ENCODE measurements around the gene CCIN.
A peak's percentile ranks its signal among the peaks of the same experiment; 100 is the strongest.
"Not testable (repeated sequence)": the region's sequence is repeated elsewhere in the genome, so short reads cannot be mapped to it uniquely, and the experiment has no call there.

Gene CCIN

DNA sequence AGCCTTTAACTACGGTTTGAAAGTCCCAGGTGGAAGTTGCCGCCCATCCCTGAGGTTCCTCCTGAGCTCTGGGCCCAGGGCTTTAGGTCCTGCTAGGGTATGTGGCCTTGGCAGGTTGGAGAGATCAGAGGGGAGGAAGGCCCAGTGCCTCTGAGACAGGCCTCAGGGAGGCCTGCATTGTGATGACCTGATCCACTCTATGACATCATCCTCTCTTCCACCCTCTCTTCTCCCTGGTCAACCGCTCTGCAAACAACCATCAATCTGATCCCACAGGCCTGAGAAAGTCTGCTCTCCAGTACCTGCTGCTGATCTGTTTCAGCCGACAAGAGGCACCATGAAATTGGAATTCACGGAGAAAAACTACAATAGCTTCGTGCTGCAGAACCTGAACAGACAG lies at the start of gene CCIN:
CCIN (plus strand) TSS at position 223 of the 400 bp plus-strand sequence; CDS start at position 338, 115 bp downstream.
- DNase-seq = no peak

- DNase-seq = no peak
These were observed 49.7 kb upstream of the CCIN start for GRCh38 chr9:36119476-36119875.

GRCh38 chr9:36120705-36121104 lies 48.5 kb upstream of the CCIN start:
- DNase-seq = no peak

GRCh38 chr9:36121971-36122370 lies 47.2 kb upstream of the CCIN start:
- no peak for DNase-seq

GRCh38 chr9:36123515-36123914 lies 45.7 kb upstream of the CCIN start:
- no peak for DNase-seq

DNA sequence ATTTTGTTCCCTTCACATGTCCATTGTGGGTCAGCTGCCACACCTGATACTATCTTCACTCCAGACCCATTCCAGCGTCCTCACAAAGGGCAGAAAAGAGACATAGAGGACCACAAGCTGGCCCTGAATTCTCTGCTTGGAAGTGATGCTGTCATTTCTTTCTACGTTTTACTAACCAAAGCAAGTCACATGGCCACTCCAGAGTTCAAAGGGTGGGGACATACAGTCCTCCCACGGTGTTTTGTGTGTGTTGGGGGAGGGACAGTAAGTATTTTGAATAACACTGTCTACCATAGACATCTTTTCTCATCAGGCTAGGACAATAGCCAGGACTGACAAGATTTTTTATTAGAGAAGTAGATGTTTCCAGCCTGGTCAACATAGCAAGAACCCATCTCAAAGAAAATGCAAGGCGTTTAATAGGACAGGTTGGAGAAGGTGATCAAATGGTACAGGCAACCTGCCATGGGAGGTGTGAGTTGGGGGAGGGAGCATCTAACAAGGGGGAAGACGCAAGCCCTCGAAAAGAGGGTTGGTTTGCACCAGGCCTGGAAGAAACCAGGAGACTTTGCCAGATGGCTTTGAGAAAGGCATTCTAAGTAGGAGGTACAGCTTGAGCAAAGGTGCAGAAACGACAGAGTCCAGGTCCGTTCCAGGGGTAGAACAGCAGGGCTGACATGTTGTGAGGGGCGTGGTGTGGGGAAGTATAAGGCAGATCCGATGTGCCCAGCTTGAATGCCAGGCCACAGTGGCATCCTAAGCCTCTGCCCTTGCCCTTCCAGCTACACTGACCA lies 43.9 kb upstream of the CCIN start:
- no peak for DNase-seq

- no peak for DNase-seq
These were observed 43.0 kb upstream of the CCIN start for GRCh38 chr9:36126016-36126730.

- DNase-seq = no peak
These were observed 41.4 kb upstream of the CCIN start for GRCh38 chr9:36127652-36128244.

DNA sequence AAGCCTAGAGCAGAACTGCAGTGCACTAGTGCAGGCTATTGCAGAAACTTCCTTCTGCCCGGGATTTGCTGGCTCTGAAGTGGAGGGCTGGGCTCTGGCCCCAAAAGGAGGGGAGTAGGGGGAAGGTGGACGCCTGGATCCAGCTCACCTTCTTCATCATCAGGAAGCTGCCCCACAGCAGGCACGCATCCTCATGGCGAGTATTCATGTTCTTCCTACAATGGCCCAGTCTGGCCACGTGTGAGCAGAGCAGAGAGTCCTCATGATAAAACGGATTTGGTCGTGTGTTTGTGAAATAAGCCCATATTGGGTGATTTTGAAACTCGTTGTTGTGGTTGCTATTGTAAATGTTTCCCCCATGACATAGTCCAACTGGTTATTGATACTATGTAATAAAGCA lies 40.8 kb upstream of the CCIN start:
- DNase-seq = no peak

DNA sequence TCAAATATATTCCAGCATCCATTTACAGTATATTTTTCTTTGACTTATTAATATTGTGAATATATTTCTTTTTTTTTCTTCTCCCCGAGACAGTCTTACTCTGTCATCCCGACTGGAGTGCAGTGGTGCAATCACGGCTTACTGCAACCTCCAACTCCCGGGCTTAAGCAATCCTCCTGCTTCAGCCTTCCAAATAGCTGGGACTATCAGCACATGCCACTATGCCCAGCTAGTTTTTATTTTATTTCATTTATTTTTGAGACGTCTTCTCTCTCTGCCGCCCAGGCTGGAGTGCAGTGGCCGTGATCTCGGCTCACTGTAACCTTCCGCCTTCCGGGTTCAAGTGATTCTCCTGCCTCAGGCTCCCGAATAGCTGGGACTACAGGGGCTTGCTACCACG lies 40.0 kb upstream of the CCIN start:
- DNase-seq = no peak

DNA sequence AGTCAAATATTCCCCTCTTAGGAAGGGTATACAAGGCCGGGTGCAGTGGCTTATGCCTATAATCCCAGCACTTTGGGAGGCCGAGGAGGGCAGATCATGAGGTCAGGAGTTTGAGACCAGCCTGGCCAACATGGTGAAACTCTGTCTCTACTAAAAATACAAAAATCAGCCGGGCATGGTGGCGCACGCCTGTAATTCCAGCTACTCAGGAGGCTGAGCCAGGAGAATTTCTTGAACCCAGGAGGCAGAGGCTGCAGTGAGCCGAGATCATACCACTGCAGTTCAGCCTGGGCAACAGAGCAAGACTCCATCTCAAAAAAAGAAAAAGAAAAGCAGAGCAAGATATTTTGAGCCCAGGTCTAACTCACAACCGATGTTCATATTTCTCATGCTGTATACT lies 37.5 kb upstream of the CCIN start:
- not testable (repeated sequence) for DNase-seq

- no peak for DNase-seq
These were observed 37.1 kb upstream of the CCIN start for GRCh38 chr9:36132086-36132485.

- DNase-seq = no peak
These were observed 34.3 kb upstream of the CCIN start for GRCh38 chr9:36134761-36135505.

DNA sequence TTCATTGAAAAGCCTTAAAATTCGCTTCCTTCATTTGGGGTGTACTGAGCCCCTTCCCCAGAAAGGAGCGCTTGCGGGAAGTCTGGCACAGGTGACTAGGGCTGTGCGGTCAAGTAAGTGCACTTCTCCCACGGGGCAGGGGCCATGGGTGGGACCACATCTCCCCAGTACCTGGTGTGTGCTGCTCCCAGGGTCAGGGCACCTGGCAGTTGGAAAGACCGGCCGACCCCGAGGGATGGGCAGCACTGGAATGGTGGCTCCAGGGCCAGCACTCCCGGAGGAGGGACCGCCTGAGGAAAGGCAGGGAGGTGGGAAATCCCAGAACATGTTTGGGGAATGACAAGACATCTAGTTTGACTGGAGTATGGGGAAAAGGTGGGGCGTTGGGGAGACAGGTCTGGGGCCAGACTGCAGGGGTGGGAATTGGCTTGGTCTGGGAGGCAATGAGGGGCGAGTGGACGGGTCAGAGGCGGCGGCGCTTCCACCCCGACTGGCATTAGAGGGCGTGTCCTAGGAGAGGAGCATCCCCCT lies 33.4 kb upstream of the CCIN start:
- DNase-seq = no peak

DNA sequence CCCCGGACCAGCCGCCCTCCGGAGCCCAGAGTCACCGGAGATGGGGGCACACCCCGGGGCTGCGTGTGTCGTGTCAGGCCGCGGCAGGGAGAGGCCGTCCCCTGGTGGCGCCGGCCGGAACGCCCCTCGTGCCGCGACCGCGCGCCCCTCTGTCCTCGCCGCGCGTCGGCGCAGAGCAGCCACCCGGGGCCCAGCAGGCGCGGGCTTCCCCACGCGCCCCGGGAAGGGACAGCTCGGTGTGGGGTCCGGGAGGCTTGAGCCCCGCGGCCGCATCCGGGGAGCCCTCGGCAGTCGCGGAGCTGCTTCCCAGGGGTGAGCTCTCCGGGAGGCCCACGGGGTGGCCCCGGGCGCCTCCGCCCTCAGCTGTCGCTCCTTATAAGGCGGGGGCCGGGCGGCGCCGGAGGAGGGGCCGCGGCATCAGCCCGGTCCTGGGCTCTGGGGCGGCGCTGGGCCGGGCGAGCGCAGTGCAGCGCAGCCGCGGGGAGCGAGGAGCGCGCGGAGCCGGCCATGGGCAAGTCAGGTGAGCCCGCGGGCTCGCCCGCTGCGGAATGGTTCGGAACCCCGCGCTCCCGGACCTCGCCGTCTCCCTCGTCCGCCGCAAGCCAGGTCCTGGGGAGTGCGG lies 32.8 kb upstream of the CCIN start, which contains the start of gene GLIPR2:
GLIPR2 (plus strand) TSS at position 462 of the 622 bp plus-strand sequence; CDS start at position 508, 46 bp downstream.
- DNase-seq = peak; percentile 19

GRCh38 chr9:36136894-36137391 lies 32.2 kb upstream of the CCIN start:
- DNase-seq = no peak

- DNase-seq = no peak
These were observed 31.7 kb upstream of the CCIN start for GRCh38 chr9:36137392-36138004.

GRCh38 chr9:36138496-36138895 lies 30.7 kb upstream of the CCIN start:
- DNase-seq = no peak

DNA sequence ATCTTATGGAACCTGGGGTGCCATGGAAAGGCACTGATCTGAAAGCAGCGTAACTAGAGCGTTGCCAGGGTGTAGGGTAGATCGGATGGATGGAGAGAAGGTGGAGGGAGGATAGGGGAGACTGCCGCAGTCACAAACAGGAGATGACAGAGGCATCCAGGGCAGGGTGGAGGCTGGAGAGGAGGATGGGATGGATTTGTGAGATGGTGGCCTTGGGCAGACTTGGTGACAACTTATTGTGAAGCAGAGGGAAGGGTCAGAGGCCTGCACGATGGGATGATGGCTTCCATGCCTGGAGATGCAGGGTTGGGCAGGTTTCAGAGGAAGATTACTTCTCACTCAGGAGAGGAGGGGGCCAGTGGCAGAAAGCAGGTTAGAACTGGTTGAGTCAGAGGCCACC lies 30.3 kb upstream of the CCIN start:
- DNase-seq = no peak

GRCh38 chr9:36140086-36141084 lies 28.8 kb upstream of the CCIN start:
- DNase-seq = no peak
